PC-9 (cell line): ENCODE data around the gene GATB. TPM values are rescaled to one million over a fixed set of nuclear protein-coding genes. Genes with fewer than 3 reads are reported as not detected.

Experiments
- BruUV-seq: library from RNA; stranded (reverse); fragments of 400-500 nt; replicated peaks from 2 replicates; lab custom pipeline; 2021; lab: Mats Ljungman, UMichigan
- CTCF ChIA-PET: fragments of 300-600 bp; sonication (Branson Sonifier 250); formaldehyde crosslinking; loops from one replicate; lab custom pipeline; 2022; ENCODE audit warnings: antibody characterized with exemption; lab: Charles Lee
- POLR2A ChIA-PET: fragments of 300-600 bp; sonication (Branson Sonifier 250); formaldehyde crosslinking; loops from one replicate; lab custom pipeline; 2022; ENCODE audit warnings: antibody characterized with exemption; ENCODE audit not compliant: unreplicated experiment; lab: Charles Lee
- DNase-seq, 2 experiments: peaks; one replicate each; pipeline versions ENCODE4 v3.0.0 to v3.0.0-alpha.2; 2015 to 2022; ENCODE audit warnings: mixed read lengths in 1 of 2
- H2AFZ ChIP-seq: fragments of 200-600 bp; sonication (generic); 2 replicates; pipeline ENCODE4 v1.8.1; 2017; ENCODE audit warnings: antibody characterized with exemption
- H3F3A ChIP-seq: fragments of 200-600 bp; sonication (generic); 2 replicates; pipeline ENCODE4 v1.8.1; 2017; ENCODE audit warnings: antibody characterized with exemption, mild to moderate bottlenecking, low read depth; ENCODE audit not compliant: insufficient read depth
- H3K27ac ChIP-seq: fragments of 200-600 bp; sonication (generic); 2 replicates; pipeline ENCODE4 v1.6.1; 2016; ENCODE audit warnings: mixed run types
- H3K27me3 ChIP-seq: fragments of 200-600 bp; sonication (generic); 2 replicates; pipeline ENCODE4 v1.6.1; 2016; ENCODE audit warnings: low read depth, mixed run types; ENCODE audit not compliant: insufficient read depth
- H3K36me3 ChIP-seq: fragments of 200-600 bp; sonication (generic); 2 replicates; pipeline ENCODE4 v1.6.1; 2016; ENCODE audit warnings: low read depth, mixed run types
- H3K4me1 ChIP-seq: fragments of 200-600 bp; sonication (generic); replicated peaks from 2 replicates; pipeline ENCODE4 v1.6.1; 2016; ENCODE audit warnings: mixed run types; ENCODE audit not compliant: insufficient read depth
- H3K4me2 ChIP-seq: fragments of 200-600 bp; sonication (generic); 2 replicates; pipeline ENCODE4 v1.6.1; 2017; ENCODE audit warnings: mixed run types
- H3K4me3 ChIP-seq: fragments of 200-600 bp; sonication (generic); 2 replicates; pipeline ENCODE4 v1.6.1; 2016; ENCODE audit warnings: mixed run types
- H3K79me2 ChIP-seq: fragments of 200-600 bp; sonication (generic); 2 replicates; pipeline ENCODE4 v1.6.1; 2017; ENCODE audit warnings: low read depth, mixed run types
- H3K9me2 ChIP-seq: fragments of 200-600 bp; sonication (generic); 2 replicates; pipeline ENCODE4 v1.8.1; 2017; ENCODE audit warnings: mild to moderate bottlenecking; ENCODE audit not compliant: insufficient read depth
- H3K9me3 ChIP-seq: fragments of 200-600 bp; sonication (generic); 2 replicates; pipeline ENCODE4 v1.8.1; 2016; ENCODE audit warnings: low read depth; ENCODE audit not compliant: insufficient read depth
- H4K20me1 ChIP-seq: fragments of 200-600 bp; sonication (generic); 2 replicates; pipeline ENCODE4 v1.8.1; 2017; ENCODE audit not compliant: insufficient read depth
- EZH2 ChIP-seq: fragments of 200-600 bp; sonication (generic); IDR thresholded peaks from 2 replicates; pipeline ENCODE4 v1.8.0; 2017; ENCODE audit warnings: antibody characterized with exemption, low read depth
- intact Hi-C: fragments of 100-400 bp; cut with micrococcal nuclease; formaldehyde crosslinking; loops from one replicate; pipeline ENCODE4 v1.10.0; 2022; ENCODE audit not compliant: unreplicated experiment
- total RNA-seq: library from RNA; stranded (reverse); gene quantifications from 2 replicates; pipeline ENCODE4 v1.2.3, GENCODE V29; 2021
- TF ChIP-seq, protein P1 (sequence below): fragments of 200-600 bp; sonication (generic); conservative IDR thresholded peaks from 2 replicates; pipeline ENCODE4 v1.6.1; 2017; ENCODE audit warnings: mixed run types, antibody characterized with exemption, mild to moderate bottlenecking, moderate library complexity

Gene GATB
- total RNA-seq, 1 experiment from 2014 or later, result 24.2 TPM

DNA sequence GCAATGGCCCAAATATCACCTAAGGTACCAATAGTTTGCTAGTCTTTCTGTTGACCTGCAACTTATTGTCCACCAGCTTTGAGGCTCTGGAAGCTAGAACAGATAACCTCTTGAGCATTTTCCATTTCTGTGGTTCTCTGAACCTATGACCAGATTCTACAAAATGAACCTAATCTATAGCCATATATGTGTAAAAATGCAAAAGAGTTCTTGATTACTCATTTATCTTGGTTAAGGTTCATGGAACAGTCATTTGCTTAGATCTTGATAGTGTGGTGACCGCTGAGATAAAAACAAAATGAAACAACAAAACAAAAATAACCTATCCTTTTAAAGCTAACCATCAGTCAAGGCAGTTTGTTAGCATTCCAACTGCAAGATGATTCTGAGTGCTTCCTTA lies 9.3 kb upstream of the GATB start:
- intact Hi-C loops, result no loop called here
- no TSS peak for BruUV-seq
- no peaks in the 10 kb centered on the region for H3K4me1 ChIP-seq
- CTCF ChIA-PET, result no interaction called here
- no peak overlapping the region for H3K27ac ChIP-seq
- H3K79me2 ChIP-seq, result no peaks in the 10 kb centered on the region
- no peaks in the 10 kb centered on the region for H3K9me2 ChIP-seq
- TF ChIP-seq, protein P1, sequence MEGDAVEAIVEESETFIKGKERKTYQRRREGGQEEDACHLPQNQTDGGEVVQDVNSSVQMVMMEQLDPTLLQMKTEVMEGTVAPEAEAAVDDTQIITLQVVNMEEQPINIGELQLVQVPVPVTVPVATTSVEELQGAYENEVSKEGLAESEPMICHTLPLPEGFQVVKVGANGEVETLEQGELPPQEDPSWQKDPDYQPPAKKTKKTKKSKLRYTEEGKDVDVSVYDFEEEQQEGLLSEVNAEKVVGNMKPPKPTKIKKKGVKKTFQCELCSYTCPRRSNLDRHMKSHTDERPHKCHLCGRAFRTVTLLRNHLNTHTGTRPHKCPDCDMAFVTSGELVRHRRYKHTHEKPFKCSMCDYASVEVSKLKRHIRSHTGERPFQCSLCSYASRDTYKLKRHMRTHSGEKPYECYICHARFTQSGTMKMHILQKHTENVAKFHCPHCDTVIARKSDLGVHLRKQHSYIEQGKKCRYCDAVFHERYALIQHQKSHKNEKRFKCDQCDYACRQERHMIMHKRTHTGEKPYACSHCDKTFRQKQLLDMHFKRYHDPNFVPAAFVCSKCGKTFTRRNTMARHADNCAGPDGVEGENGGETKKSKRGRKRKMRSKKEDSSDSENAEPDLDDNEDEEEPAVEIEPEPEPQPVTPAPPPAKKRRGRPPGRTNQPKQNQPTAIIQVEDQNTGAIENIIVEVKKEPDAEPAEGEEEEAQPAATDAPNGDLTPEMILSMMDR, result no peak
- no peak for TF ChIP-seq EZH2
- no peak overlapping the region for H3K4me2 ChIP-seq
- no peaks in the 10 kb centered on the region; the same call in 1 of the 2 replicates for H3K9me3 ChIP-seq
- H4K20me1 ChIP-seq, result no peaks in the 10 kb centered on the region
- no peaks in the 10 kb centered on the region for H3K36me3 ChIP-seq
- no peaks in the 10 kb centered on the region for H3F3A ChIP-seq
- no peak overlapping the region for H3K4me3 ChIP-seq
- no peaks in the 10 kb centered on the region for H3K27me3 ChIP-seq
- POLR2A ChIA-PET, result no interaction called here
- no peak overlapping the region for H2AFZ ChIP-seq
- no peak for DNase-seq

GRCh38 chr4:151768835-151769234 lies 8.0 kb upstream of the GATB start:
- Histone ChIP-seq H3K4me3 (no peak overlapping the region), H3K27me3 (no peaks in the 10 kb centered on the region), H3K4me1 (no peaks in the 10 kb centered on the region), H3K36me3 (no peaks in the 10 kb centered on the region), H3F3A (no peaks in the 10 kb centered on the region), H4K20me1 (no peaks in the 10 kb centered on the region), H3K4me2 (no peak overlapping the region), H3K9me2 (no peaks in the 10 kb centered on the region), H2AFZ (no peak overlapping the region), H3K79me2 (no peaks in the 10 kb centered on the region), H3K27ac (no peak overlapping the region), H3K9me3 (no peaks in the 10 kb centered on the region; the same call in 1 of the 2 replicates)
- POLR2A ChIA-PET, result no interaction called here
- DNase-seq, result no peak
- no TSS peak for BruUV-seq
- intact Hi-C loops, result no loop called here
- no peak for TF ChIP-seq EZH2
- TF ChIP-seq, protein P1, result no peak
- CTCF ChIA-PET, result no interaction called here

DNA sequence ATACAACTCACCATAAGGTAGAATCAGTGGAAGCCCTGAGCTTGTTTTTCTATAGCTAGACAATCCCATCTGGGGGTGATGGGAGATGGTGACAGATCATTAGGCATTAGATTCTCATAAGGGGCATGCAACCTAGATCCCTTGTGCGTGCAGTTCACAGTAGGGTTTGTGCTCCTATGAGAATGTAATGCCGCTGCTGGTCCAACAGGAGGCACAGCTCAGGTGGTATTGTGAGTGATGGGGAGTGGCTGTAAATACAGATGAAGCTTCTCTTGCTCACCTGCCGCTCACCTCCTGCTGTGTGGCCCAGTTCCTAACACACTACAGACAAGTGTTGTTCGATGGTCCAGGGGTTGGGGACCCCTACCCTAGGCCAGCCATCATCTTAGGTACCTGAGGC lies 5.9 kb upstream of the GATB start:
- BruUV-seq, result no TSS peak
- ChIA-PET POLR2A (no interaction called here), CTCF (no interaction called here)
- Histone ChIP-seq H3K9me3 (no peaks in the 10 kb centered on the region), H2AFZ (no peak overlapping the region), H3K79me2 (no peaks in the 10 kb centered on the region), H3K27ac (no peak overlapping the region), H3F3A (no peaks in the 10 kb centered on the region), H3K9me2 (no peaks in the 10 kb centered on the region), H3K36me3 (no peaks in the 10 kb centered on the region), H3K27me3 (no peaks in the 10 kb centered on the region), H4K20me1 (no peaks in the 10 kb centered on the region), H3K4me1 (no peaks in the 10 kb centered on the region; the same call in 1 of the 2 replicates), H3K4me3 (no peak overlapping the region), H3K4me2 (no peak overlapping the region)
- TF ChIP-seq EZH2, result no peak
- TF ChIP-seq, protein P1, result no peak
- intact Hi-C loops, result no loop called here
- no peak for DNase-seq
